SW480 (cell line): Measurements from ENCODE around the gene STAG1.
"Not testable (repeated sequence)": the region's sequence is repeated elsewhere in the genome, so short reads cannot be mapped to it uniquely, and the experiment has no call there.

Experiments
- DNase-seq: peaks from one replicate; pipeline ENCODE4 v3.0.0-alpha.2; 2016; ENCODE audit warnings: low spot score

STAG1 gene

DNA sequence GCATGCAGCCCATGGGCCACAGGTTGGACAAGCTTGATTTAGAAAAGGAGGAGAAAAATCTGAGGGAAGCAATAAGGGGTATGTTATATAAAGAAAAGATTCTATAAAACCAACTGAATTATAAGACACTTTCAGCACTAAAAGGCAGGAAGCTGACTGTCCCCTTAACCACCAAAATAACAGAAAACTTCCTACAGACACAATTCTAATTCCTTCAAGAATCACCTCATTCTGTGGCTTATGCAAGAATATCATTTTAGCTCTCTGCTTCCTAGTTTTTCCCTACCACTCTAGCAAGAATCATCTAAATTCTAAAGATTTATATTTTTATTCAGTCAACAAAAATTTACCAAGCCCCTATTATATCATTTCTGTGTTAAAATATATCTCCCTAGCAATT, 6.3 kb downstream of the STAG1 start:
- DNase-seq = no peak

DNA sequence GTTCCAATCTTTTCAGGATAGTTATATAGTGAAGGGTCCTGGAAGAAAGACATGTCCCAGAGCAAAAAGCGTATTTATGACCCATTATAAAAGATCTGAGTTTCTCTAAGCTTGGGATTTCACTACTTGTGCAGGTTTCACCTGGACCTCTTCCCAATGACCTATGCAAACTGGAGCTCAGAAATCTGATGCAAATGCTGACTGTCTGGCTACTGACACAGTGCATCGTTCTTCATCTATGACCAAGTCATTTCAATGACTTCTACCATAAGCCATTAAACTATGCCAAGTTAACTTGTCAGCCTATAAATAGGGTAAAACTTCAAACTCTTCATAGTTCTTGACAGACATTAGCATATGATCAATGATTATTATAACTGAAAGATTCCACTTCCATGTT, 11.1 kb downstream of the STAG1 start:
- DNase-seq = no peak

DNA sequence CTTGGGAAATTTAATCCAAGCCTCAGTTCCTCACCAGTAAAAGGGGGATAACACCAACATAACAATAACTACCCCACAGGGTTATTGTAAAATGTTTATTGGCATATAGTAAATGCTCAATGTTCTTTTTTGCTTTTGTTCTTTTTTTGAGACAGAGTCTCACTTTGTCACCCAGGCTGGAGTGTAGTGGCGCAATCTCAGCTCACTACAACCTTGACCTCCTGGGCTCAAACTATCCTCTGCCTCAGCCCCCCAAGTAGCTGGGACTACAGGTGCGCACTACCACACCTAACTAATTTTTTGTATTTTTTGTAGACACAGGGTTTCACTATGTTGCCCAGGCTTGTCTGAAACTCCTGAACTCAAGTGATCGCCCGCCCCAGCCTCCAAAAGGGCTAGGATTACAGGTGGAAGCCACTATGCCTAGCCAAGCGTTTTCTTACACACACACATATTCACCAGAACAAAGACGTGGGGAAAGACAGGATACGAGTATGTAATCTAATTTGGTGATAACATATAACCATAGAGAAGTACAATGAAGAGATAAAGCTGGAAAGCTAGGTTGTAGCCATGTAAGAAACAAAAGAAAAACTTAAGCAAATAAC, 11.7 kb downstream of the STAG1 start:
- DNase-seq = no peak

DNA sequence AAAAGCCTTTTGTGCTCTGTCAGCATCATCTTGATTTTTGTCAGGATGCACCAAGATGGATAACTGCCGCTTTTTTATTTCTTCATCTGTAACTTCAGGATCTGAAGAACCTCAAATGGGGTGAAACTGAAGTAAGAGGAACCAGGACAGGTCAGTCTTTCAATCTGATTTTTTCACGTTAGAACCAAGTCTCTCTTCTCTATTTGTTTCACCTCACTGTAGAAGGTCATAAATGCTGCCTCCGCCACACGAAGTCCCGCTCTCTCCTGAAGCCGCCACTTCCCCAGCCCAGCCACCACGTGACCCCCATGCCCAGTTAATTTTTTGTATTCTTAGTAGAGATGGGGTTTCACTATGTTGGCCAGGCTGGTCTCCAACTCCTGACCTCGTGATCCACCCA, 15.2 kb downstream of the STAG1 start:
- DNase-seq = not testable (repeated sequence)

DNA sequence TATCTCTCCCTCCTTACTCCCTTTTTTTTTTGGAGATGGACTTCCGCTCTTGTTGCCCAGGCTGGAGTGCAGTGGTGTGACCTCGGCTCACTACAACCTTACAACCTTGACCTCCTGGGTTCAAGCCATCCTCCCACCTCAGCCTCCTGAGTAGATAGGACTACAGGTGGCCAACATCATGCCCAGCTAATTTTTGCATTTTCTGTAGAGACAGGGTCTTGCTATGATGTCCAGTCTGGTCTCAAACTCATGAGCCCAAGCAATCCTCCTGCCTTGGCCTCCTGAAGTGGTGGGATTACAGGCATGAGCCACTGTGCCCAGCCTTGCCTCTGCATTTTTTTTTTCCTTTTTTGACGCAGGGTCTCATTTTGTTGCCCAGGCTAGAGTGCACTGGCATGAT, 17.1 kb downstream of the STAG1 start:
- no peak for DNase-seq

DNA sequence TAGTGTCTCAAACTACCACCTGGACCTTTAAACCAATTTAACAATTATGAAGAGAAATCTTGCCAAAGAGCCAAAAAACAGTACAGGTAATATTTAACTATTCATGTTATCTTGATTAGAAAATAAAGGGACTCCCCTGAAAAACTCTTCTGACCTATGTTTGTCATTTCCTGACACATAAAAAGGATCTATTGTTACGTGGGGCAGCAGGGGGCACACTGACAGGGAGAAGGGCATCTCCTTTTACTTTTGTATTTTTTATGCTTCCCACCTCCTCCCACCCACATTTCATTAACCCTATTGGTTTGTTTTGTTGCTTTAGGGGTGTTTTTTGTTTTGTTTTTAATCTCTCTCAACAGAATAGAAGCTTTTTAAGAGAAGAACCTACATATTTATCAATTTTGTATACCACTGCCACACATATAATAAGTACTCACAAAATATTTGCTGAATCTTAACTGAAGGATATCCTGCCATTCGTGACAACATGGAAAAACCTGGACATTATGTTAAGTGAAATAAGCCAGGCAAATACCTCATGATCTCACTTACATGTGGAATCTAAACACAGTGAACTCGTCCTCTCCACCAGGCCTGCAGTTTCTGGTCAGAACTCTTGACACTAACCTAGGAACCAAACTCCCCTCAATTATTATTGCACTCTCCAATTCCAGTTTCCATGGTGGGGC, 17.7 kb downstream of the STAG1 start:
- no peak for DNase-seq

DNA sequence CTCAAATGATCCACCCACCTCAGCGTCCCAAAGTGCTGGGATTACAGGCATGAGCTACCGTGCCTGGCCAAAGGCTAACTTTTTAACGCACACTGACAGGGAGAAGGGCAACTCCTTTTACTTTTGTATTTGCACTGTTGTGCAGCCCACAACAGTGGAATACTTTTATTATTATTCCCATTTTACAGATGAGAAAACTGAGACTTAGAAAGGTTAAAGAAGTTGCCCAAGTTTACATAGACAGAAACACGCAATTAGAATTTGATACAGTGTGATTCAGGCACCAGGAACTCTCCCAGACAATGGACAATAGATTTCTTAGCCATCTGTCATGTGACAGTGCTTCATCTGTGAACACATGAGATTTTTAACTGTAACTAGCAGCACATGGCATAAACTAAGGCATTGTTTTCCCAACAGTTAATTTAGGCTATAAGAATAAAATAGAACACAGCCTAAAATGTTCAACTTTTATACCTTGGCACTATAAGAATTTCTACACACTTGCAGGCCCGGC, 18.8 kb downstream of the STAG1 start:
- DNase-seq = no peak

DNA sequence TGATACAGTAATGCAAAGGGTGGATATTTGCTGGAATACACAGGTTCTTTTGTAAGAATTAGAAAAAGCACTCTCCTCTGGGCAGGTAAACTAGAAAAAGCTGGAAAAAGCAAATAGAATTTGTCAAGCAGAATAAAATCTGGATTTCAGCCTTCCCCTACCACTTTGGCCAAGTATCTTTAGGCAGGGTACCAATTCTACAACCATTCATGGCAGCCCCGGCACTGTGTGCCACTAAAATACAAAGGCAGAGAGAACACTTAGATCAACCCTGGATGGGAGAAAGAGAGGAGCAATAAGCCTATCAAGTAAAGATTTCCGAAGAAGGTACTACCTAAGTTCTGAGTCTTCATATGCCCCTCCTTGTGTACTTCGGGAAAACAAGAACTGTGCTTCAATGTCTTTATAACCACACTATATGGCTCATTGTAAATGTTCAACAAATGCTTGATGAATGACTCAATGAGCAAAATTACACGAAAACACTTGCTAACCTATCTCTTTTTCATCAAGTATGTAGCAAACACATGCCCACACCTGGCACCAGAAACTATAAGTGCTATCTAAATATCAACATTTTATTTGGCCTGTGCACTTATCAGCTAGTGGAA, 20.8 kb downstream of the STAG1 start:
- no peak for DNase-seq

DNA sequence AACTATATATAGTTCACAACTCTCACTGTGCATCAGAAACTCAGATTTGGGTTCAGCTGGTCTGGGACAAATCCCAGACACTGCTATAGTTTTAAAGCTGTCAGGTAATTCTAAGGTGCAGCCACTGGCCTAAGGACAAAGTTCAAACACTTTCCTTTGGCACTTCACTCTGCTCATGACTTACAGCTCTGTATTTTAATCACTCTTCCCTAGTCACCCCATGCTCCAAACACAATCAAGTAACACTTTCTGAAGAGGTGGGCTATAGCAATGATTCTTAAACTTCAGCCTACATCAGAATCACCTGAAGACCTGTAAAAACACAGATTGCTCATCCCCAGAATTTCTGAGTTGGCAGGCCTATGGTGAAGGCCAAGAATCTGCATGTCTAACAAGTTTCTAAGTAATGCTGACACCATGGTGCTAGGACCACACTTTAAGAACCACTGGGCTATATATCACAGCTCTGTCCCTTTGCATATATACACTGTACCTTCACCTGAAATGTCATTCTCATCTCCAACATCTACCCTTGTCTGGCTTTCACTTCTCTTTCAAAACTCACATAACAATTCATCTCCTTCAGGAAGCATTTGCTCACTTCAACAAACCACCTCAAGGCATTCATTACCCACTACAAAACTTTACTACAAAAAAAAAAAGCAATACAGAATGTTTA, 21.4 kb downstream of the STAG1 start:
- no peak for DNase-seq

DNA sequence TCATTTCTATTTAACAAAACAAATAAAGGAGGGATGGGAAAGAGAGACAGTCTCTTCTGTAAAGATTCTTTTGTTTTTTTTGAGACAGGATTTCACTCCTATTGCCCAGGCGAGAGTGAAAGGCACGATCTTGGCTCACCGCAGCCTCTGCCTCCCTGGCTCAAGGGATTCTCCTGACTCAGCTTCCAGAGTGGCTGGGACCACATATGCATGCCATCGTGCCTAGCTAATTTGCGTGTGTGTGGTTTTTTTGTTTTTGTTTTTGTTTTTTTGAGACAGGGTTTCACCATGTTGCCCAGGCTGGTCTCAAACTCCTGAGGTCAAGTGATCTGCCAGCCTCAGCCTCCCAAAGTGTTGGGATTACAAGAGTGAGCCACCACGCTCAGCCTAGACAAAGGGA, 23.3 kb downstream of the STAG1 start:
- no peak for DNase-seq

DNA sequence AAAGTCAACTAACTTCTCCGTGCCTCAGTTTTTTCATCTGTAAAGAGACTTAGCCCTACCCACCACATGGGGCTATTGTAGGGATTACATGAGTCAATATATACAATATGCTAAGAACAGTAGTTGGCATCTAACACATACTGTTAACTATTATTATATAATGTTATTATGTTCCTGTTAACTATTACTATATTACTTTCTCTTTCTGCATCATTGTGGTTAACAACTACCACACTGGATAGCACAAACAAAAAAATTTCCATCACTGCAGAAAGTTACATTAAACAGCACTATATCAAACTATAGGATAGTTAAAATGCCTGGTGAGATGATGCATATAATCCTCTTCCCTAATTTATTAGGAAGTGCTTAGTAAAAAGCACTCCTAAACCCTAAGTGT, 23.7 kb downstream of the STAG1 start:
- DNase-seq = no peak

DNA sequence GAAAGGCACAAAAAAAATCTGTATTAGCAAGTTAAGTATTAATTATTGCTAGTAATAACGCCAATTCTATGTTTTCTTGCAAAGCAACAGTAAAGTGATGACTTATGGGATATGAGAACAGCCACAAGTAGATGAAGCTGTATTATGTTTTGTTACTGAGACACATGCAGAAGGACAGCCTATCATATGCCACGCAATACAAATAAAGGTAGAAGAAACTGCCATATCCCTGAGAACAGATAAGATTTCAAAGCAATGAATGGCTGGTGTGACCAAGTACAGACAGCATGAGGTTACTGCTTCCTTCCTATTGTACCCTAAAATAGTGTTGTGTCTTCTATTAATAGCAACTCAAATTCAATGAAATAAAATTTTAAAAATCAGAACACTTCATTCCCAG, 26.7 kb downstream of the STAG1 start:
- no peak for DNase-seq

DNA sequence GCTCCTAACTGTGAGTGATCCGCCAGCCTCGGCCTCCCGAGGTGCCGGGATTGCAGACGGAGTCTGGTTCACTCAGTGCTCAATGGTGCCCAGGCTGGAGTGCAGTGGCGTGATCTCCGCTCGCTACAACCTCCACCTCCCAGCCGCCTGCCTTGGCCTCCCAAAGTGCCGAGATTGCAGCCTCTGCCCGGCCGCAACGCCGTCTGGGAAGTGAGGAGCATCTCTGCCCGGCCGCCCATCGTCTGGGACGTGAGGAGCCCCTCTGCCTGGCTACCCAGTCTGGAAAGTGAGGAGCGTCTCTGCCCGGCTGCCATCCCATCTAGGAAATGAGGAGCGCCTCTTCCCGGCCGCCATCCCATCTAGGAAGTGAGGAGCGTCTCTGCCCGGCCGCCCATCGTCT, 29.3 kb downstream of the STAG1 start:
- not testable (repeated sequence) for DNase-seq

DNA sequence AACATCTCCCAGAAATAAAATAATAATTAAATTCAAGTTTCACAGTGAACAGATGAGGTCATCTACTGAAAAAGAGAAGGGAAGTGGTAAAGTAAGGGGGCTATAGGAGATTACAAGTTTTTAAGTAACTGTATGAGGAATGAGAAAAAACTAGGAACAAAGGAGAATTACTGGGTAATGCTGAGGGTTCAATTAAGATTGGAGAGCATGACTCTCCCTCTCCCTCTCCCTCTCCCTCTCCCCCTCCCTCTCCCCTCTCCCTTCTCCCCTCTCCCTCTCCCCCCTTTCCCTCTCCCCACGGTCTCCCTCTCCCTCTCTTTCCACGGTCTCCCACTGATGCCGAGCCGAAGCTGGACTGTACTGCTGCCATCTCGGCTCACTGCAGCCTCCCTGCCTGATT, 29.8 kb downstream of the STAG1 start:
- not testable (repeated sequence) for DNase-seq

DNA sequence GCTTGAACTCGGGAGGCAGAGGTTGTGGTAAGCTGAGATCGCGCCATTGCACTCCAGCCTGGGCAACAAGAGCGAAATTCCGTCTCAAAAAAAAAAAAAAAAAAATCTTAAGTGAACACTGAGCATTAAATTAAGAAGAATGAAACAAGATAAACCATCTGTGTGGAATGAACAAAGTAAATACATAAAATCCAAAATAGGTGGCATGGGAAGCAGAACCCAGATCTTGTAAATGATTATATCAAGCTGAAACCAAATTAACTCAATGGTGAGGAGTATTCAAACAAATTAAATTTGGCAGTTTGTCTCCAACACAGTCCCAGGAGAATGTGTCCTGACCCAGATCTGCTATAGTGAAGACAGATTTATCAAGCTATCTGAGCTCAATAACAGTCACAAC, 32.1 kb downstream of the STAG1 start:
- no peak for DNase-seq

DNA sequence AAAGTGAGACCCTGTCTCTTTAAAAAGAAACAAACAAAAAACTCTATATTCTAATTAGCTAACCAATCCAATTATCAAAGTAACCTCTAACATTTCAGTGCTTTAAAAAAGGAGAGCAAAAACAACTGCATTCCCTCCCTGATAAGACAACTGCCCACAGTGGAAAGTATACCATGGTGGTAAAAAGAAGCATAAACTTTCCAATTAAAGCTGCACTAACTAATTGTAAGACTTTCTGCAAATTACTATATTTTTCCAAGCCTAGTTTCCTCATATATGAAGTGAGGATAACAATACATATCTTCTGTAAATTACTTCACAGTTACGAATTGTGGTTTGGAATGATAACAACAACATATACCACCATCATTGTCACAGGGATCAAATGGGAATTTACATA, 35.5 kb downstream of the STAG1 start:
- DNase-seq = no peak

DNA sequence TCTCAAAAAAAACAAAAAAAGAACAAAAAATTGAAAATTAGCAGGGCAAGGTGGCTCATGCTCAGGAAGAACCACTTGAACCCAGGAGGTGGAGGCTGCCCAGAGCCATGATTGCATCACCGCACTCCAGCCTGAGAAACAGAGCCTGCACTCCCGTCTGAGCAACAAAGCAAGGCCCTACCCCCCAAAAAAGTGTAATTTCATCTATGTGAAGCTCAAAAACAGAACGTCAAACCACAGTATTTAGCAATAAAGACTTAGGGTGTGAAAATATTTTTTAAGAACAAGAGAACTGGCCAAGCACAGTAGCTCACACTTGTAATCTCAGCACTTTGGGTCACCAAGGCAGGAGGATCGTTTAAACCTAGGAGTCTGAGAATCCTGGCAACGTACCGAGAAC, 38.2 kb downstream of the STAG1 start:
- no peak for DNase-seq

DNA sequence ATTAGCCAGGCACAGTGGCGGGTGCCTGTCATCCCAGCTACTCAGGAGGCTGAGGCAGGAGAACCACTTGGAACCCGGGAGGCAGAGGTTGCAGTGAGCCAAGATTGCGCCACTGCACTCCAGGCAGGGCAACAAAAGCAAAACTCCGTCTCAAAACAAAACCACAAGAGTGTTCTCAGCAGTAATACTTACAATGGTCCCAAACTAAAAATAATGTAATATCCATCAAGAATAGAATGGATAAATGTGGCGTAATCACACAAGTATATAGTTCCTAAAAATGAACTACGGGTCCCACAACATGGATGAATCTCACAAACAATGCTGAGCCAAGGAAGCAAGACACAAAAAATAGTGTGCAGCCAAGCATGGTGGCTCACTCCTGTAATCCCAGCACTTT, 39.2 kb downstream of the STAG1 start:
- no peak for DNase-seq

DNA sequence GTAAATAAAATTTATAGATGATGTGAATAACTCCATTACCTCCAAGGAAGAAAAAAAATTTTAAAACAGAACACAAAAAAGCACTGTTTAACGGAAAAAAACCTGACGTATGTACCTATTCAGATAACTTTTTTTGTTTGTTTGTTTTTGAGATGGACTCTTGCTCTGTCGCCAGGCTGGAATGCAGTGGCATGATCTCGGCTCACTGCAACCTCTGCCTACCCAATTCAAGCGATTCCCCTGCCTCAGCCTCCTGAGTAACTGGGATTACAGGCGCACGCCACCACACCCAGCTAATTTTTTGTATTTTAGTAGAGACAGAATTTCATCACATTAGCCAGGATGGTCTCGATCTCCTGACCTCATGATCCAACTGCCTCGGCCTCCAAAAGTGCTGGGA, 40.3 kb downstream of the STAG1 start:
- not testable (repeated sequence) for DNase-seq

DNA sequence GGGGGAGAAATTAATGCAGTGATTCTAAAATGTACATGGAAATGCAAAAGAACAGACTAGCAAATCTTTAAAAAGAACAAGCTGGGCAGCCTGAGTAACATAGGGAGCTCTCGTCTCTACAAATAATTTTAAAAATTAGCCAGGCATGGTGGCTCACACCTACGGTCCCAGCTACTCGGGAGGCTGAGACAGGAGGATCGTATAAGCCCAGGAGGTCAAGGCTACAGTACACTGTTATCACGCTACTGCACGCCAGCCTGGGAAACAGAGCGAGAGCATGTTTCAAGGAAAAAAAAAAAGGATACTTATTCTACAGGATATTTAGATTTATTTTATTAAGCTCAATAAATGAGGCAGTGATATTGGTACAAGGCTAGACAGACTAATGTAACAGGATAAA, 40.9 kb downstream of the STAG1 start:
- no peak for DNase-seq

DNA sequence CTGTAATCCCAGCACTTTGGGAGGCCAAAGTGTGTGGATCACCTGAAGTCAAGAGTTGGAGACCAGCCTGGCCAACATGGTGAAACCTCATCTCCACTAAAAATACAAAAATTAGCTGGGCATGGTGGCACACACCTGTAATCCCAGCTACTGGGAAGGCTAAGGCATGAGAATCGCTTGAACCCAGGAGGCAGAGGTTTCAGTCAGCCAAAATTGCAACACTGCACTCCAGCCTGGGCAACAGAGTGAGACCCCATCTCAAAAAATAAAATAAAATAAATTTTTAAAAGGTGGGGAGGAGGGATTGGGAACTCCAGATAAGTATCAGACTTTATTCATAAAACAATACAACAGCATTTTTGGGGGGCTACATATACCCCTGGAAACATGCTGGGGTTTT, 42.4 kb downstream of the STAG1 start:
- DNase-seq = not testable (repeated sequence)

DNA sequence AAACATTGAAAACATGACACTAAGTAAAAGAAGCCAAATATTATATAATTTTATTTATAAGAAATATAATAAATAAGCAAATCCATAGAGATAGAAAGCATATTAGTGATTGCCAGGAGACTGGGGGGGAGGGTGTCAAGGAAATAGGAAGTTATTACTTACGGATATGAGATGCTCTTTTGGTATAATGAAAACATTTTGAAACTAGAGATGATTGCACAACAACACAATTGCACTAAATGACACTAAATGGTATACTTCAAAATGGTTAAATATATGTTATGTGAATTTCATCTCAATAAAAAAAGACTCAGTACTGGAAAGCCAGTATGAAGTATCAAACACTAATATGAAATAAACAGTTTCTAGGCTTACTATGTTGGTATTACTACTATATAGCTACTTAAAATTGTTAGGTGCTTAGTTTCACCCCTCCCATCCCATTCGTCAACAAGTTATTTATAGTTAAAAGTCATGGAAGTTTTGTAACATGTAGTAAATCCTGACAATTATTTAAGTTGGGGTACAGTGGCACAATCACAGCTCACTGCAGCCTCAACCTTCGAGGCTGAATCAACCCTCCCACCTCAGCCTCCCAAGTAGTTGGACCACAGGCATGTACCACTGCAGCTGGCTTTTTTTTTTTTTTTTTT, 43.7 kb downstream of the STAG1 start:
- no peak for DNase-seq
